GM23338 (cell line): ENCODE results near the gene NFRKB.

ENCODE experiments used
- POLR2AphosphoS5 ChIP-seq: IDR thresholded peaks from 2 replicates; pipeline ENCODE4 v1.6.1; 2016; ENCODE audit warnings: antibody characterized with exemption, low read depth
- TF ChIP-seq, protein P1 (sequence below): IDR thresholded peaks from 2 replicates; pipeline ENCODE4 v1.6.1; 2016; ENCODE audit warnings: antibody characterized with exemption
- TF ChIP-seq, protein P2 (sequence below): IDR thresholded peaks from one replicate; pipeline ENCODE4 v1.6.1; 2018; ENCODE audit warnings: antibody characterized with exemption; ENCODE audit not compliant: unreplicated experiment
- TF ChIP-seq, protein P3 (sequence below), 2 experiments: fragments of 200-600 bp in 1 of 2; sonication (generic) in 1 of 2; conservative IDR thresholded peaks; 2 replicates each; pipeline versions ENCODE4 v1.5.1 to v1.6.1; 2016 to 2017; ENCODE audit warnings: antibody characterized with exemption in 2 of 2, low read depth in 2 of 2, mild to moderate bottlenecking in 2 of 2, moderate library complexity in 1 of 2

DNA sequence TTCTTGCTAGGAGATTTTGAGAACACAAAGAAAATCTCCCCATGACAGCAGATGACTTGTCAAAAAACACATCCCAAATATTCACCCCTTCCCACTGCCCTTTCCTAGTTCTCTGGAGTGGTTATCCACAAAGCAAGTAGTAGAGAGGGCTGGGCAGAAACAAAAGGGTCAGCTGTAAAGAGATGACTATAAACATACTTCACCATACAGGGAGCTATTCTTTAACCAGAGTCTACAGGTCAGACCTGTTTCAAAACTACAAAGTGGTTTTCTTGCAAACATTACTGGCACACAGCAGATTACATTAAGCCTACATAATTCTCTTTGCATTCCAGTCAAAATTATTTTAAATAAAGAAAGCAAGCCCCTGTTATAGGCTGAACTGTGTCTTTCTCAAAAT is 47.7 kb upstream of the NFRKB start:
- TF ChIP-seq, protein P1, sequence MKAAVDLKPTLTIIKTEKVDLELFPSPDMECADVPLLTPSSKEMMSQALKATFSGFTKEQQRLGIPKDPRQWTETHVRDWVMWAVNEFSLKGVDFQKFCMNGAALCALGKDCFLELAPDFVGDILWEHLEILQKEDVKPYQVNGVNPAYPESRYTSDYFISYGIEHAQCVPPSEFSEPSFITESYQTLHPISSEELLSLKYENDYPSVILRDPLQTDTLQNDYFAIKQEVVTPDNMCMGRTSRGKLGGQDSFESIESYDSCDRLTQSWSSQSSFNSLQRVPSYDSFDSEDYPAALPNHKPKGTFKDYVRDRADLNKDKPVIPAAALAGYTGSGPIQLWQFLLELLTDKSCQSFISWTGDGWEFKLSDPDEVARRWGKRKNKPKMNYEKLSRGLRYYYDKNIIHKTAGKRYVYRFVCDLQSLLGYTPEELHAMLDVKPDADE = no peak
- no peak for TF ChIP-seq POLR2AphosphoS5
- TF ChIP-seq, protein P2, sequence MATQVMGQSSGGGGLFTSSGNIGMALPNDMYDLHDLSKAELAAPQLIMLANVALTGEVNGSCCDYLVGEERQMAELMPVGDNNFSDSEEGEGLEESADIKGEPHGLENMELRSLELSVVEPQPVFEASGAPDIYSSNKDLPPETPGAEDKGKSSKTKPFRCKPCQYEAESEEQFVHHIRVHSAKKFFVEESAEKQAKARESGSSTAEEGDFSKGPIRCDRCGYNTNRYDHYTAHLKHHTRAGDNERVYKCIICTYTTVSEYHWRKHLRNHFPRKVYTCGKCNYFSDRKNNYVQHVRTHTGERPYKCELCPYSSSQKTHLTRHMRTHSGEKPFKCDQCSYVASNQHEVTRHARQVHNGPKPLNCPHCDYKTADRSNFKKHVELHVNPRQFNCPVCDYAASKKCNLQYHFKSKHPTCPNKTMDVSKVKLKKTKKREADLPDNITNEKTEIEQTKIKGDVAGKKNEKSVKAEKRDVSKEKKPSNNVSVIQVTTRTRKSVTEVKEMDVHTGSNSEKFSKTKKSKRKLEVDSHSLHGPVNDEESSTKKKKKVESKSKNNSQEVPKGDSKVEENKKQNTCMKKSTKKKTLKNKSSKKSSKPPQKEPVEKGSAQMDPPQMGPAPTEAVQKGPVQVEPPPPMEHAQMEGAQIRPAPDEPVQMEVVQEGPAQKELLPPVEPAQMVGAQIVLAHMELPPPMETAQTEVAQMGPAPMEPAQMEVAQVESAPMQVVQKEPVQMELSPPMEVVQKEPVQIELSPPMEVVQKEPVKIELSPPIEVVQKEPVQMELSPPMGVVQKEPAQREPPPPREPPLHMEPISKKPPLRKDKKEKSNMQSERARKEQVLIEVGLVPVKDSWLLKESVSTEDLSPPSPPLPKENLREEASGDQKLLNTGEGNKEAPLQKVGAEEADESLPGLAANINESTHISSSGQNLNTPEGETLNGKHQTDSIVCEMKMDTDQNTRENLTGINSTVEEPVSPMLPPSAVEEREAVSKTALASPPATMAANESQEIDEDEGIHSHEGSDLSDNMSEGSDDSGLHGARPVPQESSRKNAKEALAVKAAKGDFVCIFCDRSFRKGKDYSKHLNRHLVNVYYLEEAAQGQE = no peak
- TF ChIP-seq, protein P3, sequence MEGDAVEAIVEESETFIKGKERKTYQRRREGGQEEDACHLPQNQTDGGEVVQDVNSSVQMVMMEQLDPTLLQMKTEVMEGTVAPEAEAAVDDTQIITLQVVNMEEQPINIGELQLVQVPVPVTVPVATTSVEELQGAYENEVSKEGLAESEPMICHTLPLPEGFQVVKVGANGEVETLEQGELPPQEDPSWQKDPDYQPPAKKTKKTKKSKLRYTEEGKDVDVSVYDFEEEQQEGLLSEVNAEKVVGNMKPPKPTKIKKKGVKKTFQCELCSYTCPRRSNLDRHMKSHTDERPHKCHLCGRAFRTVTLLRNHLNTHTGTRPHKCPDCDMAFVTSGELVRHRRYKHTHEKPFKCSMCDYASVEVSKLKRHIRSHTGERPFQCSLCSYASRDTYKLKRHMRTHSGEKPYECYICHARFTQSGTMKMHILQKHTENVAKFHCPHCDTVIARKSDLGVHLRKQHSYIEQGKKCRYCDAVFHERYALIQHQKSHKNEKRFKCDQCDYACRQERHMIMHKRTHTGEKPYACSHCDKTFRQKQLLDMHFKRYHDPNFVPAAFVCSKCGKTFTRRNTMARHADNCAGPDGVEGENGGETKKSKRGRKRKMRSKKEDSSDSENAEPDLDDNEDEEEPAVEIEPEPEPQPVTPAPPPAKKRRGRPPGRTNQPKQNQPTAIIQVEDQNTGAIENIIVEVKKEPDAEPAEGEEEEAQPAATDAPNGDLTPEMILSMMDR (conservative IDR thresholded peaks at IDR 0.05; ENCODE audit: low read depth in 2 of 2) = no peak
